Measurements from ENCODE around the gene OR13F1.

- no peak for TF ChIP-seq CTCF (optimal IDR thresholded peaks at IDR 0.05 in 1 of 3, IDR thresholded peaks at IDR 0.05 in 1 of 3, conservative IDR thresholded peaks at IDR 0.05 in 1 of 3; ENCODE audit: extremely low read depth in 1 of 3, insufficient read depth in 2 of 3, low read length in 3 of 3)
- TF ChIP-seq EZH2 (IDR thresholded peaks at IDR 0.05; ENCODE audit: low read length) = no peak
These were observed 21.0 kb upstream of the OR13F1 start for GRCh38 chr9:104482921-104483570.
